SK-N-MC (cell line): ENCODE results near the gene SFTPA1.

Source experiments
- EZH2 ChIP-seq: fragments of 200-600 bp; sonication (generic); IDR thresholded peaks from one replicate; pipeline ENCODE4 v1.6.1; 2017; ENCODE audit warnings: antibody characterized with exemption
- FOXP2 ChIP-seq: optimal IDR thresholded peaks from 2 replicates; pipeline ENCODE3; 2011; ENCODE audit warnings: mild to moderate bottlenecking, moderate library complexity; ENCODE audit not compliant: insufficient read depth; ENCODE audit errors: extremely low read length, control extremely low read depth
- POLR2AphosphoS5 ChIP-seq: IDR thresholded peaks from 2 replicates; pipeline ENCODE4 v1.6.1; 2012; ENCODE audit warnings: mild to moderate bottlenecking, low read depth, low read length, borderline replicate concordance

DNA sequence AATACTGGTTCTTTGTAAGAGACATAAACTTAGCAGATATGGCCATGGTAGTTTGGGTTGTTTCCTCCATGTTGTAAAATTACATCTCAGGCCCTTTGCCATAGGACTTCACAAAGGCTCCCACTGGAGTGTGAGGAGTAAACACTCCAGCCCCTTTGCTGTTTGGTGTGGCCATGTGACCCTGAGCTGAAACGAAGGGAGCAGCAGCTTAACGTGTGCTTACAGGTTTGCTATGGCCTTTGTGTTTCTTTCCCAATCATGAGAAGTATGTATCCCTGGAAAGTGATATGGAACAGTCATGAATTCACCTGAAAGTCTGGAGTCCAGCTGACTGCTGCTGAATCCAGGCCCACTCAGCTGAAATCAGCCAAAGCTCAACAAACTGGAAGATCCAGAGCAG, 23.8 kb upstream of the SFTPA1 start:
- TF ChIP-seq EZH2 (no peak), POLR2AphosphoS5 (no peak), FOXP2 (no peak)
